ENCODE results near the gene PPP1R7. TPM values are rescaled to one million over a fixed set of nuclear protein-coding genes. Genes with fewer than 3 reads are reported as not detected.

The PPP1R7 gene
- total and polyA plus RNA-seq, 2 of the 4 experiments (the other 2 are of a cell fraction) = 60.8 to 70.0 TPM

DNA sequence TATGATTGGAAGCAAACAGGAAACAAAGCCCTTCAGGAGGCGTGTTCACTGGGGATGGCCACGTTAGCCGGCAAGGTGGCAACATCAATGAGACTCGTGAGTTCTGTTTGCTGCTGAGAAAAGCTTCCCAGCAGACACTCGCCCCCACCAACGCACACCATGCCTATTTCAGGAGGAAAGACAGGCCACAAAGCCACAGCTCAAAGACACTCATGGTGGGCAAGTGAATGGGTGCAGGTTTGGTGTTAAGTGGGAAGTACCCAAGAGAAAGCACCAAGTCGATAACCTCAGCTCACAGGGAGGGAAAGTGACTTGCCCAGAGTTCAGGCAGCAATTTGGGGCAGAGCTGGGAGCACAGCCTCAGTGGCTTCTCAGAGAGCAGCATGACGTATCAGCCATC, 37.7 kb upstream of the PPP1R7 start:
- no peaks in the 10 kb centered on the region for H3K9me3 ChIP-seq (ENCODE audit: control insufficient read depth, insufficient read depth, low read length)
- no peak overlapping the region for H2BK20ac ChIP-seq (ENCODE audit: low read depth, low read length)
- H3K9ac ChIP-seq (ENCODE audit: low read depth, low read length) = no peak overlapping the region
- 0 out of 4 replicates have a peak, but pooled peaks cover 0 to 2% of the 10 kb centered on the region in 2 experiments for H3K79me1 ChIP-seq (ENCODE audit: low read depth in 1 of 2, low read length in 2 of 2)
- no peak overlapping the region for H3K56ac ChIP-seq (ENCODE audit: extremely low read depth, insufficient read depth, low read length)
- no peaks in the 10 kb centered on the region for H3K4me1 ChIP-seq (ENCODE audit: control insufficient read depth, insufficient read depth, low read length)
- H4K91ac ChIP-seq (ENCODE audit: insufficient read depth, low read depth, low read length) = no peak overlapping the region
- no peak overlapping the region for H2AFZ ChIP-seq (replicated peaks; ENCODE audit: low read length, poor library complexity)
- no peak overlapping the region for H3K14ac ChIP-seq (replicated peaks; ENCODE audit: low read depth, low read length)
- no peak for TF ChIP-seq MXI1 (IDR thresholded peaks at IDR 0.05; ENCODE audit: borderline replicate concordance, low read depth, low read length)
- TF ChIP-seq SMC3 (IDR thresholded peaks at IDR 0.05; ENCODE audit: low read depth, low read length) = no peak
- TF ChIP-seq, protein P1, sequence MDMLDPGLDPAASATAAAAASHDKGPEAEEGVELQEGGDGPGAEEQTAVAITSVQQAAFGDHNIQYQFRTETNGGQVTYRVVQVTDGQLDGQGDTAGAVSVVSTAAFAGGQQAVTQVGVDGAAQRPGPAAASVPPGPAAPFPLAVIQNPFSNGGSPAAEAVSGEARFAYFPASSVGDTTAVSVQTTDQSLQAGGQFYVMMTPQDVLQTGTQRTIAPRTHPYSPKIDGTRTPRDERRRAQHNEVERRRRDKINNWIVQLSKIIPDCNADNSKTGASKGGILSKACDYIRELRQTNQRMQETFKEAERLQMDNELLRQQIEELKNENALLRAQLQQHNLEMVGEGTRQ (IDR thresholded peaks at IDR 0.05; ENCODE audit: low read depth, low read length) = no peak
- no peak overlapping the region for H3K4me2 ChIP-seq (ENCODE audit: low read depth, low read length)
- H3K23ac ChIP-seq (ENCODE audit: low read depth, low read length) = no peak overlapping the region
- BruUV-seq (replicated peaks) = no TSS peak
- 100% methylated on average over 2 of the region's 8 CpGs; no CpG with 5 or more reads in 1 of the 2 experiments for WGBS, 2 experiments (ENCODE audit: extremely low coverage in 2 of 2, insufficient read length in 1 of 2)
- DNase-seq (no peak), ATAC-seq (ENCODE audit: low read depth) (no peak)
- no peaks in the 10 kb centered on the region for H4K20me1 ChIP-seq (ENCODE audit: insufficient read depth, low read length)
- H2BK5ac ChIP-seq (ENCODE audit: low read depth, low read length, poor library complexity, severe bottlenecking) = no peak overlapping the region
- H2BK15ac ChIP-seq (ENCODE audit: low read depth, low read length) = no peak overlapping the region
- peak overlapping the region; percentile 3 for H2AK9ac ChIP-seq (replicated peaks; ENCODE audit: low read depth, low read length, poor library complexity)
- no peak overlapping the region for H3K4me3 ChIP-seq (ENCODE audit: insufficient read depth, low read depth, low read length)
- no peaks in the 10 kb centered on the region for H3K27me3 ChIP-seq (ENCODE audit: control insufficient read depth, insufficient read depth, low read length)
- no peak overlapping the region for H4K8ac ChIP-seq (ENCODE audit: low read depth in 2 of 2, low read length in 2 of 2)
- H3K4ac ChIP-seq (ENCODE audit: low read depth, low read length) = no peak overlapping the region
- no peak overlapping the region for H3K18ac ChIP-seq (ENCODE audit: low read depth, low read length)
- ChIA-PET POLR2A (ENCODE audit: unreplicated experiment) (no interaction called here), CTCF (no interaction called here)
- no peak overlapping the region for H2AK5ac ChIP-seq (ENCODE audit: low read depth, low read length)
- no peak overlapping the region for H3K27ac ChIP-seq (ENCODE audit: insufficient read depth, low read length)
- in situ Hi-C loops (cut with MboI; ENCODE audit: low sequenced_read_pairs) (no loop called here), intact Hi-C loops (cut with micrococcal nuclease) (no loop called here), dilution Hi-C loops (cut with HindIII; ENCODE audit: low sequenced_read_pairs, unreplicated experiment) (no loop called here)
- H4K5ac ChIP-seq (ENCODE audit: low read depth, low read length) = no peak overlapping the region
- no peak overlapping the region for H2BK120ac ChIP-seq (ENCODE audit: low read depth, low read length)
- peaks cover 6% of the 10 kb centered on the region; the same call in 1 of the 2 replicates for H3K9me1 ChIP-seq (ENCODE audit: insufficient read depth, low read length)
- no peaks in the 10 kb centered on the region for H3K36me3 ChIP-seq (ENCODE audit: control insufficient read depth, insufficient read depth, low read length)

Data from IMR-90 (cell line).